Measurements from ENCODE around the gene NPIPB12. TPM values are rescaled to one million over a fixed set of nuclear protein-coding genes. Genes with fewer than 3 reads are reported as not detected.
"Not testable (repeated sequence)": the region's sequence is repeated elsewhere in the genome, so short reads cannot be mapped to it uniquely, and the experiment has no call there.

Gene NPIPB12
- 81.4 and 84.8 TPM in 2 replicates for total RNA-seq

GRCh38 chr16:29506308-29506707 lies at the start of gene NPIPB12:
NPIPB12 (minus strand) TSS chr16:29506408.
- intact Hi-C loops (cut with micrococcal nuclease), result not testable (repeated sequence)

GRCh38 chr16:29521520-29521919 lies 15.3 kb upstream of the NPIPB12 start:
- intact Hi-C loops (cut with micrococcal nuclease), result not testable (repeated sequence)

- intact Hi-C loops (cut with micrococcal nuclease), result not testable (repeated sequence)
Measured at GRCh38 chr16:29482276-29482675, 23.9 kb downstream of the NPIPB12 start.

GRCh38 chr16:29472065-29472464 lies 34.1 kb downstream of the NPIPB12 start:
- intact Hi-C loops (cut with micrococcal nuclease), result not testable (repeated sequence)

- intact Hi-C loops (cut with micrococcal nuclease), result not testable (repeated sequence)
Measured at GRCh38 chr16:29469660-29470059, 36.5 kb downstream of the NPIPB12 start.

- intact Hi-C loops (cut with micrococcal nuclease), result not testable (repeated sequence)
Measured at GRCh38 chr16:29467654-29468366, 38.4 kb downstream of the NPIPB12 start.

- intact Hi-C loops (cut with micrococcal nuclease), result not testable (repeated sequence)
Measured at GRCh38 chr16:29466904-29467303, 39.3 kb downstream of the NPIPB12 start.

- intact Hi-C loops (cut with micrococcal nuclease), result not testable (repeated sequence)
Measured at GRCh38 chr16:29465985-29466824, 40.0 kb downstream of the NPIPB12 start.

- intact Hi-C loops (cut with micrococcal nuclease), result not testable (repeated sequence)
Measured at GRCh38 chr16:29460647-29461030, 45.6 kb downstream of the NPIPB12 start.

- intact Hi-C loops (cut with micrococcal nuclease), result not testable (repeated sequence)
Measured at GRCh38 chr16:29459706-29460646, 46.2 kb downstream of the NPIPB12 start, which contains the start of gene SULT1A4. SULT1A4 (plus strand) TSS chr16:29459913; CDS start chr16:29461386, 1,473 bp downstream.

GRCh38 chr16:29457660-29458059 lies 48.5 kb downstream of the NPIPB12 start:
- intact Hi-C loops (cut with micrococcal nuclease), result not testable (repeated sequence)

GRCh38 chr16:29454828-29455227 lies 51.4 kb downstream of the NPIPB12 start:
- intact Hi-C loops (cut with micrococcal nuclease), result not testable (repeated sequence)

- intact Hi-C loops (cut with micrococcal nuclease), result not testable (repeated sequence)
Measured at GRCh38 chr16:29454269-29454668, 51.9 kb downstream of the NPIPB12 start, which contains the start of the genes BOLA2 and SLX1B. BOLA2 (minus strand) TSS chr16:29454351; CDS start chr16:29454253, 98 bp downstream. SLX1B (plus strand) TSS chr16:29454533.

GRCh38 chr16:29453754-29454153 lies 52.5 kb downstream of the NPIPB12 start:
- intact Hi-C loops (cut with micrococcal nuclease), result not testable (repeated sequence)

Other genes starting within 250 kb of the NPIPB12 start
- 1.8 and 2.3 TPM in 2 replicates for gene NPIPB11, start 99.7 kb downstream of the NPIPB12 start, total RNA-seq
- gene BOLA2, start 52.1 kb downstream of the NPIPB12 start, total RNA-seq, result 8.8 and 11.9 TPM in 2 replicates
- gene SLX1B, start 51.9 kb downstream of the NPIPB12 start, total RNA-seq, result 49.4 and 61.9 TPM in 2 replicates
- gene SULT1A4, start 46.5 kb downstream of the NPIPB12 start, total RNA-seq, result 2.8 and 4.8 TPM in 2 replicates
- gene SPN, start 156.8 kb upstream of the NPIPB12 start, total RNA-seq, result 381 and 388 TPM in 2 replicates
- gene QPRT, start 172.8 kb upstream of the NPIPB12 start, total RNA-seq, result 8.0 and 9.1 TPM in 2 replicates
- 61.6 and 65.2 TPM in 2 replicates for gene C16orf54, start 239.6 kb upstream of the NPIPB12 start, total RNA-seq